GM12891 (cell line): ENCODE data around the gene ACSBG1.

ENCODE experiments used
- POLR2A ChIP-seq: IDR thresholded peaks from 2 replicates; pipeline ENCODE4 v1.6.1; 2011; ENCODE audit warnings: low read depth, low read length, control low read depth
- POLR2AphosphoS5 ChIP-seq: IDR thresholded peaks from 2 replicates; pipeline ENCODE4 v1.6.1; 2011; ENCODE audit warnings: low read depth, low read length, control low read depth
- POU2F2 ChIP-seq: IDR thresholded peaks from 2 replicates; pipeline ENCODE4 v1.6.1; 2011; ENCODE audit warnings: low read depth, mild to moderate bottlenecking, control low read depth, low read length, moderate library complexity
- SPI1 ChIP-seq: IDR thresholded peaks from 2 replicates; pipeline ENCODE4 v1.6.1; 2011; ENCODE audit warnings: low read depth, low read length, control low read depth

DNA sequence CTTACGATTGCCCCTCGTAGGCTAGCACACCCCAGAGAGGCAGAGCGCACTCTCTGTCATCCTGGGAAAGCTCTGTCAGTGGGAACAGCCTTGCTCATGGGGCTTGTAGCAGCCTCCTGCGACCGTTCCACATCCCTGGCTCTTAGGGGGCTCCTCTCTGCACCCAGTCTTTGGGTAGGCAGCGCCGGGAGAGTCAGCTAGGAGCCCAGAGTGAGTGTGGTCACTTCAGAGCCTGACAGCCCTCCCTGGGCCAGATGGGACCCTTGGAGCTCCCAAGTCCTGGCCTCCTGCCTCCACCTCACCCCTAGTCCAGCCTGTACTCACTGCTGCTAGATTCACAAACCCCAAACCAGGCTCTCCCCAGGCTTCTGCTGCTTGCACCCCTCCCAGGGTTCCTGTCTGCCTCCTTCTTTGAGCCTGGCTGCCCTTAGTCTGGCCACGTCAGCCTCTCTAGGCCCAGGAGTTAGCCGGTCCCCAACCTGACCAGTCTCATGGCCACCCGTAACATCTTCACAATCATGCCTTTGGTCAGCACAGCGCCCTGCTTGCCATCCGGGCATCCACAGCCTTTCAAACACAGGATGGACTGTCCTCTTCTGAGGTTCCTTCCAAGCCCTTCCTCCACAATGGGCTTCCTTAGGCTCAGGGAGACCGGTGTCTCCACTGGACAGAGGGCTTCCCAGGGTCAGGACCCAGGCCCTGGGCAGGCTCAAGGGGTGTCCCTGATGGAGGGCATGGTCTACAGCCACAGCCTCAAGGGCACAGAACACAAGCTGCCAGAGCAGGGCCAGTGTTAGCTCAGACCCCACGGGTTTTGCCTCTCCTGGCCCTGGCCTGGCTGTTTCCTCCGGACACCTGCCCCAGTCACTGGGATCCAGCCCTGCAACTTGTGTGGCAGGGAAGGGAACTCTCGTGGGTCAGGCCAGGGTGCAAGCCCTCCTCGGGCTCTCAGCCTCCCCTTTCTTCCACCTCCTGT is 4.6 kb downstream of the ACSBG1 start:
- TF ChIP-seq POLR2AphosphoS5 (no peak), POU2F2 (no peak), SPI1 (no peak), POLR2A (no peak)
